Activated CD8-positive, alpha-beta memory T cell treated with anti-CD3 and anti-CD28 coated beads for 4 hours (primary cell): ENCODE data around the gene MED22.
"Not testable (repeated sequence)": the region's sequence is repeated elsewhere in the genome, so short reads cannot be mapped to it uniquely, and the experiment has no call there.

ENCODE experiments used
- DNase-seq, 2 donors: peaks; one replicate each; pipeline ENCODE4 v3.0.0-alpha.2; 2020; ENCODE audit warnings: low read depth in 2 of 2

Gene MED22

GRCh38 chr9:133347985-133348717 is at the start of gene MED22, which contains the start of gene RPL7A:
MED22 (minus strand) TSS chr9:133348131; CDS start chr9:133346662, 1,469 bp downstream.
RPL7A (plus strand) TSS chr9:133348218; CDS start chr9:133348244, 26 bp downstream.
- peak; percentile 83 to 88 for DNase-seq

- DNase-seq = no peak
Observed at GRCh38 chr9:133397370-133397769, 49.4 kb upstream of the MED22 start.

- no peak for DNase-seq
Observed at GRCh38 chr9:133396952-133397351, 49.0 kb upstream of the MED22 start.

GRCh38 chr9:133394687-133395271 is 46.8 kb upstream of the MED22 start:
- no peak for DNase-seq

- DNase-seq = no peak
Observed at GRCh38 chr9:133393399-133393798, 45.5 kb upstream of the MED22 start.

GRCh38 chr9:133392308-133392707 is 44.4 kb upstream of the MED22 start:
- DNase-seq = not testable (repeated sequence)

GRCh38 chr9:133391449-133391848 is 43.5 kb upstream of the MED22 start:
- DNase-seq = not testable (repeated sequence)

- no peak for DNase-seq
Observed at GRCh38 chr9:133390713-133391112, 42.8 kb upstream of the MED22 start.

GRCh38 chr9:133389562-133389961 is 41.6 kb upstream of the MED22 start:
- no peak for DNase-seq

- DNase-seq = no peak
Observed at GRCh38 chr9:133389025-133389557, 41.2 kb upstream of the MED22 start.

GRCh38 chr9:133387680-133388079 is 39.7 kb upstream of the MED22 start:
- no peak for DNase-seq

GRCh38 chr9:133386338-133386737 is 38.4 kb upstream of the MED22 start:
- no peak for DNase-seq

- no peak for DNase-seq
Observed at GRCh38 chr9:133385452-133385851, 37.5 kb upstream of the MED22 start.

- no peak for DNase-seq
Observed at GRCh38 chr9:133384736-133385321, 36.9 kb upstream of the MED22 start.

GRCh38 chr9:133383438-133383837 is 35.5 kb upstream of the MED22 start:
- no peak for DNase-seq

- DNase-seq = no peak
Observed at GRCh38 chr9:133382507-133383141, 34.7 kb upstream of the MED22 start.

- DNase-seq = no peak
Observed at GRCh38 chr9:133380734-133381133, 32.8 kb upstream of the MED22 start.

- no peak for DNase-seq
Observed at GRCh38 chr9:133379153-133380086, 31.5 kb upstream of the MED22 start.

- DNase-seq = no peak
Observed at GRCh38 chr9:133378408-133378962, 30.6 kb upstream of the MED22 start.

- no peak for DNase-seq
Observed at GRCh38 chr9:133377721-133378216, 29.8 kb upstream of the MED22 start.

- not testable (repeated sequence) for DNase-seq
Observed at GRCh38 chr9:133377280-133377679, 29.3 kb upstream of the MED22 start.
